ENCODE results near the gene KDELR3. TPM values are rescaled to one million over a fixed set of nuclear protein-coding genes. Genes with fewer than 3 reads are reported as not detected.

Gene KDELR3
- total and polyA plus RNA-seq, 10 of the 15 experiments (the other 5 are each of a cell fraction or from before 2014, with no cell fraction given) = 0.15 to 0.98 (median 0.25) TPM; not detected in 1

GRCh38 chr22:38435965-38436364, 31.9 kb upstream of the KDELR3 start (continued):
- TF ChIP-seq MYC (IDR thresholded peaks at IDR 0.05; ENCODE audit: insufficient read depth, insufficient read length, insufficient replicate concordance, low read length, severe bottlenecking) (no peak), GABPA (IDR thresholded peaks at IDR 0.05; ENCODE audit: low read depth) (no peak), CHD2 (IDR thresholded peaks at IDR 0.05; ENCODE audit: borderline replicate concordance, low read depth, low read length) (no peak), TAF1 (IDR thresholded peaks at IDR 0.05; ENCODE audit: borderline replicate concordance, low read depth, low read length) (no peak), MLLT1 (IDR thresholded peaks at IDR 0.05) (no peak)

GRCh38 chr22:38436629-38437395, 31.1 kb upstream of the KDELR3 start:
- Histone ChIP-seq H3K27ac (ENCODE audit: control insufficient read depth, insufficient read depth) (no peak overlapping the region), H2AFZ (ENCODE audit: control insufficient read depth, low read depth, low read length) (no peak overlapping the region), H4K20me1 (ENCODE audit: control insufficient read depth, insufficient read depth) (no peaks in the 10 kb centered on the region), H3K9ac (ENCODE audit: control insufficient read depth, insufficient read depth, low read length) (no peak overlapping the region), H3K4me2 (ENCODE audit: control insufficient read depth, insufficient read depth) (no peak overlapping the region), H3K9me3 (replicated peaks; ENCODE audit: control insufficient read depth, insufficient read depth, low read length) (no peaks in the 10 kb centered on the region), H3K79me2 (ENCODE audit: control insufficient read depth, insufficient read depth, low read length) (no peaks in the 10 kb centered on the region), H3K4me1 (ENCODE audit: control insufficient read depth, insufficient read depth, low read length) (no peaks in the 10 kb centered on the region), H3K27me3 (replicated peaks in 1 of 2; ENCODE audit: control insufficient read depth in 2 of 2, insufficient read depth in 2 of 2, low read length in 1 of 2) (peaks cover 2 to 4% of the 10 kb centered on the region in 2 experiments; a peak in 3 of 4 replicates), H3K4me3 (no peak overlapping the region), H3K36me3 (ENCODE audit: control insufficient read depth in 2 of 2, insufficient read depth in 2 of 2, low read length in 1 of 2) (no peaks in the 10 kb centered on the region)
- intact Hi-C loops (cut with micrococcal nuclease; ENCODE audit: unreplicated experiment) (no loop called here), in situ Hi-C loops (cut with MboI) (no loop called here)
- ATAC-seq (no peak), FAIRE-seq (no peak), DNase-seq (ENCODE audit: low read depth, low spot score) (no peak)
- SMC1A ChIA-PET (ENCODE audit: uncharacterized antibody, unreplicated experiment) = no interaction called here
- 54% methylated on average over 15 of the region's 15 CpGs for WGBS (ENCODE audit: insufficient coverage, insufficient replicate concordance, low lambda C conversion rate, missing lambda C conversion rate)
- CTCF ChIA-PET = interaction anchor here (1.1 kb wide), 1 partner anchor 230 kb away, joined by 4 read pairs; no protein-coding TSS in a partner anchor
- POLR2A ChIA-PET = no interaction called here
- RAD21 ChIA-PET (ENCODE audit: unreplicated experiment) = interaction anchor here (0.6 kb wide), 1 partner anchor 233 kb away, joined by 3 read pairs; no protein-coding TSS in a partner anchor
- TF ChIP-seq RUNX3 (IDR thresholded peaks at IDR 0.05; ENCODE audit: low read length) = no peak
- no TSS peak for BruUV-seq (replicated peaks)
